ENCODE measurements around the gene OR6Y1. TPM values are rescaled to one million over a fixed set of nuclear protein-coding genes. Genes with fewer than 3 reads are reported as not detected.

OR6Y1 gene
- not detected in 2 replicates for total RNA-seq

DNA sequence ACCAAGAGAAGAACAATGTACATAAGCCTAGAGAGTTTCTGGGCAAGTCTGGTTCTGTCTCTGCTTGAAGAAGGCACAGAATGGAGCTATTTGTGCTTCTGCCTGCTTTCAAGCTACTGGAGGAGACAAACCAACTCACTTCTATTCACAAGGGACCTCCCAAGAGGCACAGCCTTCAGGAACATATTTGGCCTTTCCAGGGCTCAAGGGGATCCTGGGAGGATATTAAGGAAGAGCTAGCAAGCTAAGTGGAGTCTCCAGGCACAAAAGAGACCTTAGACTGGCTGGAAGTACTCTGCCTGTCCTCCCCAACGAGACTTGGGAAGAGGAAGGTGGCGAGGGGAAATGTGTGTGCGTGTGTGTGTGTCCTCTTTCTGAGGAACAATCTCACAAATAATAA lies at the start of gene OR6Y1:
TSS of gene OR6Y1 (minus strand) at position 54 of the 400 bp plus-strand sequence. CDS start 6,300 bp downstream, outside the sequence.
- no peak for DNase-seq

DNA sequence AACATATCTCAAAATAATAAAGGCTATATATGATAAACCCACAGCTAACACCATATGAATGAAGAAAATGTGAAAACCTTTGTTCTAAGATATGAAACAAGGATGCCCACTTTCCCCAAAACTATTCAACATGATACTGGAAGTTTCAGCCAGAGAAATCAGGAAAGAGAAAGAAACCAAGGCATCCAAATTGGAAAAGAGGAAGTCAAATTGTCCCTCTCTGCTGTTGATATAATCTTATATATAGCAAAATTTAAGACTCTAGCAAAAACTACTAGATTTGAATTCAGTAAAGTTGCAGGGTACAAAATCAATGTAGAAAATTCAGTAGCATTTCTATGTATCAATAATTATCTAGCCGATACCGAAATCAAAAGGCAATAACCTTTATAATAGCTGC lies 46.5 kb upstream of the OR6Y1 start:
- DNase-seq = no peak

DNA sequence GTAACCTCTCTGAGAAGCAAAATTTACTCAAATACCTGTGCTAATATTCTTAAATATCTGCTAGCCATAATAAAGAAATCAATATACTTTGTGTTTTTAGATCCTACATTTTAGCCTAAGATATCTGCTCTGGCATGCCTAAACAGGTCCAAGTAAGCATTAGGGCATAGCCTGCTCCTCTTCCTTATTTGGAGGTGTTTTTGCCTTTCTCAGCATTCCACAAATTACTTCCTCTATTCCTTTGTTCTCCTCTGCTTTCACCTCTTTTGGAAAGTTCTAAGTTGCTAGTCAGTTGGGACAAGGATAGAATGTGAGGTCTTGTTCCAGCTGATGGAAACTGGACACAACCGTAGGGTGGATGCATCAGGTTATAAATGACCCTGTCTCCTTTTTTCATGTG lies 32.7 kb upstream of the OR6Y1 start:
- DNase-seq = no peak

GRCh38 chr1:158583962-158584361 lies 29.8 kb upstream of the OR6Y1 start:
- no peak for DNase-seq

DNA sequence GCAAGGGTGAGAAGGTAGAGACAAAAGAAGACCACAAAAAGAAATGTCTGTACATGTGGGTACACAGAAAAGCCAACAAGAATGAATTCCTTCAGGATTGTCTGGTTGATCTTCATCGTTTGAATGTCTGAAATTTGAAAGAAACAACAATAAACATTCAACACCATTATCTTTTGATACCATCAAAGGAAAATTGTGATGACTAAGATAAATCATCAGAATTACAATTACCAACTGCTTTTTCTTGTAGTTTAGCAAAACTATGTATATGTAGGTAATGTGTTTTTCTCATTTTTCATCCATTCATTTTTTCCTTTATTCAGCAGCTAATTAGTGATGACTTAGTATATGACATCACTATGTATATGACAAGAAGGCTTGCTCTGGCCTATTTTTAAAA lies 25.5 kb upstream of the OR6Y1 start, which contains the start of gene OR10X1:
TSS of gene OR10X1 (minus strand) at position 167 of the 400 bp plus-strand sequence. CDS start at position 167, 0 bp downstream.
- DNase-seq = no peak

GRCh38 chr1:158577561-158577960 lies 23.4 kb upstream of the OR6Y1 start:
- DNase-seq = no peak

GRCh38 chr1:158572226-158572625 lies 18.0 kb upstream of the OR6Y1 start:
- no peak for DNase-seq

GRCh38 chr1:158570480-158570879 lies 16.3 kb upstream of the OR6Y1 start, which contains the start of gene OR6P1:
TSS of gene OR6P1 (minus strand) at chr1:158570580. CDS start at chr1:158563604, 6,976 bp downstream.
- no peak for DNase-seq

DNA sequence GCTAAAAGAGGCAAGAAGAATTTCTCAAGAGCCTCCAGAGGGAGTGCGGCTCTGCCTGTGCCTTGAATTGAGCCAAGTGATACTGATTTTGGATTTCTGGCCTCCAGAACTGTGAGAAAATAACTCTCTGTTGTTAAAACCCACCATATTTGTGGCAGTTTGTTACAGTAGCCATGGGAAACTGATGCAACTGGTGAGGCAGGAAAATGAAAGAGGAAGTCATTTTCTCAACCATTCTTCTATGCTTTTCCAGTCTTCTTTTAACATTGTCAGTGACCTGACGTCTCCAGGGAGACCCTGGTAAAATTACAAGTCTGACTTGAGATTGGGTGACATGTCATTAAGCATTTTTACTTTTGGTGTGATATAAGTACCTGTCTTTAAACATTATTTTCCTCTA lies 10.4 kb upstream of the OR6Y1 start:
- no peak for DNase-seq

DNA sequence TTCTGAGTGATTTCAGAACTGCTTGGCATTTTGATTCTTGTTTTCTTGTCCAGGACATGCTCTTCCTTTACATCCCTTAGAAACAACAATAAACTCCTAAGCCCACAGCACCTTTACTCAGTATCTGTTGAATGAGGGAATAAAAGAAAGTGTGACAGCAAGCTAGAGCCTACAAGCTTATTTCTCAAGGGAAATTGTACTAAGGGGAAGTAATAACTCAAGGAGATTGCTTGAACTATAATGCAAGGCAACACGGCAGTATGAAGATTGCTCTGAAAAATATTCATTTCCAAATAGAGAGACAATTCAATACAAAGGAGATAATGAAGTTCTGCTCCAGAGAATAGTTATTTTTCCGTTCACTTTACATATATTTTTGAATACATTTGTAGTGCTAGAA lies 9.6 kb upstream of the OR6Y1 start:
- DNase-seq = no peak

- DNase-seq = no peak
Observed at GRCh38 chr1:158559696-158560095, 5.5 kb upstream of the OR6Y1 start.

DNA sequence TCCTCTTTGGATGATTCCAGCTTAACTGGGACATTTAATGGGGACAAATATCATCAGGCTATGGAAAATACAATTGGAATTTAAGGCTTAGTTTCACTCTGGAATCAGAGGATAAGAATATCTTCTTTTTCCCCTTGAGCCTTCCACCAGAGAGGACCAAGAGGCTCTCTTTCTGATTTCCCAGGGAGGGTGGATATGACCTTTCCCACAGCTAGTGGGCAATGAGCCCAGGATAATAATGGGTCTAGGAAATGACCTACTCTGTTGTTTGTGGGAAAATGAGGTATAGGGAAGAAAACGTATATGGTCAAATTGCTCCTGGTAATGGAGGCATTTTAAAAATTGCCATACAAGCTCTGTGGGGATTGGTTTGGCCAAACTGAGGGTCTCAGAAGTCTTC lies 1.9 kb downstream of the OR6Y1 start:
- no peak for DNase-seq

DNA sequence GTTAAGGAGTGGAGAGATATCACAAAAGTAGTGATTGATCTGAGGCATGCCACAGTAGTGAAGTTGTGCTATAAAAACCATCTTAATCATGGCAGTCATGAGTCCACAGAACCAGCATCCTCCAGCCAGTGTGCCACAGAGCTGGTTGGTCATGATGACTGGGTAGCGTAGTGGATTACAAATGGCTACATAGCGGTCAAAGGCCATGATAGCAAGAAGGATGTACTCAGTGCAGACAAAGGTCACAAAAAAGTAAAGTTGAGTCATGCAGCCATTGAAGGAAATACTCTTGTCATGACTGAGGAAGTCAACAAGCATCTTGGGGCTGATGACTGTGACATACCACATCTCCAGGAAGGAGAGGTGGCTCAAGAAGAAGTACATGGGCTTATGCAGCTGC lies 6.7 kb downstream of the OR6Y1 start:
- DNase-seq = no peak

- no peak for DNase-seq
Observed at GRCh38 chr1:158537609-158538008, 16.6 kb downstream of the OR6Y1 start.

DNA sequence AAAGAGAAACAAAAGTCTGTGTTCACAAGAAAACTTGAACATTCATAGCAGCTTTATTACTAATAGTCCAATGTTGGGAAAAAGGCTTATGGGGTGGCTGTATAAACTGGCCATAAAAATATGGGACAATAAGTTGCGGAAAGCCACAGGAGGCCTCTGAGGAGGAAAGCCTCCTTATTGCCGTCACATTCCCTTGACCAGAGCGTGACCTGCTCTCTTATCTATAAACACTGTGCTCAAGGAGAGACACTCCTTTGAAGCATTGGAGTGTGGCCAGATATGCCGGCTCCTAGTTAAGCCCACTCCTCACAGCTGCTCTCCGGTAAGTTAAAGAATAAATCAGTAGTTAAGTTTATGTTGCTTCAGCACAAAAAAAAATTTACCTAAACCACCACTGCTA lies 19.7 kb downstream of the OR6Y1 start:
- DNase-seq = no peak

DNA sequence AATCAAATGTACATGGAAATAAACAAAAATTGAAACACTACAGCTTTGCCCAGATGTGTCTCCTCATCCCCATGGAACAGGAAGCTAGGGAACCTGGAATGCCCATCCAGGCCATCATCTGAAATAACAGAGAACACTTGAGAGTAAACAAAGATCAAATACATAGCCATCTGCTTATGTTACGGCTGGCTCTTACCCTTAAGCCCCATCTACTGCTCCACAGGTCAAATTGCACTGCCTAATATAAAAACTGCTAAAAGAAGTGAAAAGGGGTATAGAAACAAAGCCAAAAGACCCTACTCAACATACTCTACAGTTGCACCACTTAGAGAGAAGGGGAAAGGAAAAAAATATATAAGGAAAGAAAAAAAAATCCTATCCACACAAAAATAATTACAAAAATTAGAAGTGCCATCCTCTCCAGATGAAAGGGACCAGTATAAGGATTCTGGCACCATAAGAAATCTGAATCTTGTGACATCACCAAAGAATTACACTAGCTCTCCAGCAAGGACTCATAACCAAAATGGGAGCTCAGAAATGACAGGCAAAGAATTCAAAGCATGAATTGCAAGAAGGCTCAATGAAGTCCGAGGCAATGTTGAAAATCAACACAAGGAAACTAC lies 26.9 kb downstream of the OR6Y1 start:
- peak; percentile 42 for DNase-seq

- no peak for DNase-seq
Observed at GRCh38 chr1:158521666-158522058, 32.5 kb downstream of the OR6Y1 start.

DNA sequence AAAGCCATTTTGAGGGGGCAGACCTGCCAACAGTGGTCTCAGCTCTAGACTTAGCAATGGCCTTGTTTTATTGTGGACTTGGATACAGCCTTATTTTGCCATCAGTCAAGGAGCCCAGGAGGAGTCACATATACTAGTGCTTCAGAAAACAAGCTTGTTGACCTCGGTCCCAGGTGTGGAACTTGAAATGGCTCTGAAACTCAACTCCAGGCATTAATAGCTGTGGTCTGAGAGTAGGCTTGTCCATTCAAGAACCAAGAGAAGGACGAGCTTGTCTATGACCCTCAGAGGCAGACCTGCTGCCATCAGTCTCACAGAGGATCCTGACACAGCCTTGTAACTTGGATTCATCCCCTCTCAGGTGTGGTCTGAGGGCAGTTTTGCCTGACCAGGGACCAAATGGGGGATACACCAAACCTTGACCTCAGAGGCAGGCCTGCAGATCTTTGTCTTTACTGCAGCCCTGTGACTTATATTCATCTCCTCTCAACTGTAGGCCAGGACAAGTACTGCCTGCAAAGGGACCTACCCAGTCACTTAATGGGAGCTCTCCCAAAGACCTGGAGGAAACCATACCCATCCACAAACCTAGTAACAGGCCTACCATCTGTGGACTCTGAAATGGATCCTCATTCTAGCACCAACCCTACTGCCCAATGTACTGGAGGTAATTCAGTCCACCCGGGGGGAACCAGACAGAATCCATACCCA lies 33.1 kb downstream of the OR6Y1 start:
- DNase-seq = no peak

DNA sequence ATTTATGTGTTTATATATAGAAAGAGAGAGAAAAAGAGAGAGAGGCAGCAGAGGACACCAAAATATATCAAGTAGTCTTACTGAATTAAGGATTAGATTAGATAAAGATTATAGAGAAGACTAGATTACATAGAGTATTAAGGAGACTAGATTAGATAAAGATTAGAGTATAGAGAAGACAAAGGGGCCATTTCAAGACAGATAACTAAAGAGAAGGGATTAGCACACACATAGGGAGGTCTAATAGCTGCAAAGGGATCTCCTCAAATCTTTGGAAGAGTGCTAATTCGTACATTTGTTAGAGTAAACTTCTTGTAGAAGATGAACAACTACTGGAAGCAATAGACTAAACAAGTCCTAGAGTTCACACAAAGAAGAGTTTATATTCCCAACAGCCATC lies 34.2 kb downstream of the OR6Y1 start:
- no peak for DNase-seq

GRCh38 chr1:158516966-158517365 lies 37.2 kb downstream of the OR6Y1 start:
- DNase-seq = no peak

GRCh38 chr1:158509471-158510156 lies 44.6 kb downstream of the OR6Y1 start:
- DNase-seq = no peak

- no peak for DNase-seq
Observed at GRCh38 chr1:158507511-158507910, 46.7 kb downstream of the OR6Y1 start.

DNA sequence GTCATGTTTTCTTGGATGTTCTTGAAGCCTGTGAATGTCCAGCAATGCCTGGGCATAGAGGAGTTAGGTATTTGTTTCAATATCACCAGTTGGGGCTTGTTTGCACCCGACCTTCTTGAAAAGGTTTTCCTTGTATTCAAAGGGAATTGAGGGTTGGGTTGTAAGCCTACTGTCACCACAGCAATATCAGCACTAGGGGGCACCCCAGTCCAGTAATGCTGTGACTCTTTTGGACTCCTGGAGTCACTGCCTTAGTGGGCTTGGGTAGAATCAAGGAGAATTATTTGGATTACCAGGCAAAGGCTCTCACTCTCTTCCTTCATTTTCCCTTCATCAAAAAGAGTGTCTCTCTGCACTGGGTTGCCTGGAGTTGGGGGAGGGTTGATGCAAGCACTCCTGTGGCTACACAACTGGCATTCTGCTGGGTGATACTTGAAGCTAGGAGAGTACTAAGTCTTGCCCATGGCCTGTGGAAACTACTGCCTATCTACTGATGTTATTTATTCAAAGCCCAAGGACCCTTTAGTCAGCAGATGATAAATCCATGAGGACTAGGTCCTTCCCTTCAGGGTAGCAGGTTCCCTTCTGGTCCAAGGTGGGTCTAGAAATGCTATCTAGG lies 47.7 kb downstream of the OR6Y1 start:
- DNase-seq = peak; percentile 63
